ENCODE data around the gene MEAF6.
"Not testable (repeated sequence)": the region's sequence is repeated elsewhere in the genome, so short reads cannot be mapped to it uniquely, and the experiment has no call there.

MEAF6 gene

GRCh38 chr1:37514350-37515184 is at the start of gene MEAF6:
Gene MEAF6 (minus strand): TSS chr1:37514766. CDS start chr1:37514746, 20 bp downstream.
- peak; percentile 83 for DNase-seq (ENCODE audit: low read depth)

- no peak for DNase-seq (ENCODE audit: low read depth)
These were observed 48.4 kb upstream of the MEAF6 start for GRCh38 chr1:37562984-37563383.

- DNase-seq (ENCODE audit: low read depth) = peak; percentile 20
These were observed 46.9 kb upstream of the MEAF6 start for GRCh38 chr1:37561133-37562132.

- DNase-seq (ENCODE audit: low read depth) = no peak
These were observed 46.0 kb upstream of the MEAF6 start for GRCh38 chr1:37560401-37561132.

GRCh38 chr1:37559957-37560379 is 45.4 kb upstream of the MEAF6 start:
- DNase-seq (ENCODE audit: low read depth) = not testable (repeated sequence)

GRCh38 chr1:37559080-37559479 is 44.5 kb upstream of the MEAF6 start:
- DNase-seq (ENCODE audit: low read depth) = no peak

- DNase-seq (ENCODE audit: low read depth) = no peak
These were observed 43.8 kb upstream of the MEAF6 start for GRCh38 chr1:37558411-37558810.

- no peak for DNase-seq (ENCODE audit: low read depth)
These were observed 42.8 kb upstream of the MEAF6 start for GRCh38 chr1:37557402-37557801.

GRCh38 chr1:37556712-37557196 is 42.2 kb upstream of the MEAF6 start, which contains the start of gene DNALI1:
Gene DNALI1 (plus strand): TSS chr1:37556940. CDS start chr1:37556995, 55 bp downstream.
- DNase-seq (ENCODE audit: low read depth) = peak; percentile 26

GRCh38 chr1:37553927-37554808 is 39.6 kb upstream of the MEAF6 start, which contains the start of gene SNIP1:
Gene SNIP1 (minus strand): TSS chr1:37554293. CDS start chr1:37554229, 64 bp downstream.
- peak; percentile 84 for DNase-seq (ENCODE audit: low read depth)

GRCh38 chr1:37553598-37553926 is 39.0 kb upstream of the MEAF6 start:
- DNase-seq (ENCODE audit: low read depth) = no peak

- DNase-seq (ENCODE audit: low read depth) = no peak
These were observed 34.8 kb upstream of the MEAF6 start for GRCh38 chr1:37549341-37549740.

GRCh38 chr1:37545019-37545418 is 30.5 kb upstream of the MEAF6 start:
- no peak for DNase-seq (ENCODE audit: low read depth)

GRCh38 chr1:37544530-37544929 is 30.0 kb upstream of the MEAF6 start:
- DNase-seq (ENCODE audit: low read depth) = no peak

GRCh38 chr1:37540036-37540785 is 25.6 kb upstream of the MEAF6 start:
- no peak for DNase-seq (ENCODE audit: low read depth)

GRCh38 chr1:37539154-37539553 is 24.6 kb upstream of the MEAF6 start:
- DNase-seq (ENCODE audit: low read depth) = not testable (repeated sequence)

- no peak for DNase-seq (ENCODE audit: low read depth)
These were observed 22.8 kb upstream of the MEAF6 start for GRCh38 chr1:37537378-37537777.

GRCh38 chr1:37533317-37534093 is 18.9 kb upstream of the MEAF6 start:
- no peak for DNase-seq (ENCODE audit: low read depth)
